NAMALWA (cell line): Measurements from ENCODE around the gene TEX11.
"Not testable (repeated sequence)": the region's sequence is repeated elsewhere in the genome, so short reads cannot be mapped to it uniquely, and the experiment has no call there.

ENCODE experiments used
- DNase-seq: peaks from one replicate; pipeline ENCODE4 v3.0.0-alpha.2; 2015; ENCODE audit warnings: low spot score

Gene TEX11

DNA sequence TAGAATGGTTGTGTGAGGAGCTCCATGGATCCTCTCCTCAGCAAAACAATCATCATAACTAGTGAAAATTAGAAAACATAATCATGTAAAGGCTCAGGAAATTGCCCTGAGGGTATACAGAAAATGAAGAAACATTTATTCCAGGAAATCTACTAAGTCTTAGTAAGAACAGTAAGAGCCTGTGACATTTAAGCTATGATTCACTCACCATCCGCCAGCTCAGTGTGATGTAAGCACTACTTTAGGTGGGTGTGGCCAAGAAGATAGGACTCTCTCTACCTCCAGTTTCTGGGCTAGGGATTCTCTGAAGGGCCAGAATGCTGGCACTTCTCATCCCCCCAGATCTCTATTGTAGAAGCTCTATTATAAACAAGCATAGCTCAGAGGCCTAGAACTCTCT is 316.4 kb downstream of the TEX11 start:
- no peak for DNase-seq

DNA sequence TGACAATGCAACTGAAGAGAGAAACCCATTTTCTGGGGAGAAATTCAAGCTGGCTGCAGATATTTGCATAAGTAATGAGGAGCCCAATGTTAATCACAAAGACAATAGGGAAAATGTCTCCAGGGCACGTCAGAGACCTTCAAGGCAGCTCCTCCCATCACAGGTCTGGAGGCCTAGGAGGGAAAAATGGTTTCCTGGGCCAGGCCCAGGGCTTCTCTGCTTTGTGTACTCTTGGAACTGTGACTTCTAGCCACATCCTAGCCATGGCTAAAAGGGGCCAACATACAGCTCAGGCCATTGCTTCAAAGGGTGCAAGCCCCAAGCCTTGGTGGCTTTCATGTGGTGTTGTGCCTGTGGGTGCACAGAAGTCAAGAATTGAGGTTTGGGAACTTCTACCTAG is 321.4 kb downstream of the TEX11 start:
- not testable (repeated sequence) for DNase-seq

DNA sequence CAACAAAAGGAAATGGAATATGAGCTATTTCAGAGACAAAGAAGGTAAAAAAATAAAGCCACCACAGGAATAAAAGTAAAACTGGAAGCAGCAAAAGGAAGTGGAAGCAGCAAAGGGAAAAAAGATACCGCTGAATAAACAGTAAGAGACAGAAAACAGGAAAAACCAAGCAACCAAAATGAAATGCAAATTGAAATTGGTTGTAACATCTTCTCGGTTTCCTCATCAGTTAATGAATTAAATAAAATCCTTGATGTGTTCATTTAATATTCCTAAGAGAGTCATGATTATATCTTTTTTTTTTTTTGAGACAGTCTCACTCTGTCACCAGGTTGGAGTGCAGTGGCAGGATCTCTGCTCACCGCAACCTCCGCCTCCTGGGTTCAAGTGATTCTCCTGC is 331.1 kb downstream of the TEX11 start:
- DNase-seq, result no peak

DNA sequence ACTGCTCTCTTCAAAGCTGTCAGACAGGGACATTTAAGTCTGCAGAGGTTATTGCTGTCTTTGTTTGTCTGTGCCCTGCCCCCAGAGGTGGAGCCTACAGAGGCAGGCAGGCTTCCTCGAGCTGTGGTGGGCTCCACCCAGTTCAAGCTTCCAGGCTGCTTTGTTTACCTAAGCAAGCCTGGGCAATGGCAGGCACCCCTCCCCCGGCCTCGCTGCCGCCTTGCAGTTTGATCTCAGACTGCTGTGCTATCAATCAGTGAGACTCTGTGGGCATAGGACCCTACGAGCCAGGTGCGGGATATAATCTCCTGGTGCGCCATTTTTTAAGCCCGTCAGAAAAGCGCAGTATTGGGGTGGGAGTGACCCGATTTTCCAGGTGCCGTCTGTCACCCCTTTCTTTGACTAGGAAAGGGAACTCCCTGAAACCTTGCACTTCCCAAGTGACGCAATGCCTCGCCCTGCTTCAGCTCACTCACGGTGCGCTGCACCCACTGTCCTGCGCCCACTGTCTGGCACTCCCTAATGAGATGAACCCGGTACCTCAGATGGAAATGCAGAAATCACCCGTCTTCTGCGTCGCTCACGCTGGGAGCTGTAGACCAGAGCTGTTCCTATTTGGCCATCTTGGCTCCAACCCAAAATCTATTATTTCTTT is 338.5 kb downstream of the TEX11 start:
- not testable (repeated sequence) for DNase-seq

DNA sequence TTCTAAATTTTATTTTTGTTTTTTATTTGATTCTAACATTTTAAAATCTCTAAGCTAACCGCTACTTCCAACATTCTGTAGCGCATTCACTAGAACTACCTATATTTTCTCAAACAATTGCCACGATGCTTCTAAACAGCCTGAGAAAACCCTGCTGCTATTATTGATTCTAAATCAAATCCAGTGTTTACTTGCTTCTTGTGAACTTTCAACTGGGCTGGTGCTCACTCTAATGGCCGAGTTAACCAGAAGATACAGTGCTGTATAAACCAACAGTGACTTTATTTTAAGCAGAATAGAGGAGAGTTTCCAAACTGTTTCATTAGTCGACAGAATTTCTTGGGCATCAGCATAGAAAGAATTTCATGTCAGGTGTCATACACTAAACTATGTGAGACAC is 353.6 kb downstream of the TEX11 start:
- no peak for DNase-seq

DNA sequence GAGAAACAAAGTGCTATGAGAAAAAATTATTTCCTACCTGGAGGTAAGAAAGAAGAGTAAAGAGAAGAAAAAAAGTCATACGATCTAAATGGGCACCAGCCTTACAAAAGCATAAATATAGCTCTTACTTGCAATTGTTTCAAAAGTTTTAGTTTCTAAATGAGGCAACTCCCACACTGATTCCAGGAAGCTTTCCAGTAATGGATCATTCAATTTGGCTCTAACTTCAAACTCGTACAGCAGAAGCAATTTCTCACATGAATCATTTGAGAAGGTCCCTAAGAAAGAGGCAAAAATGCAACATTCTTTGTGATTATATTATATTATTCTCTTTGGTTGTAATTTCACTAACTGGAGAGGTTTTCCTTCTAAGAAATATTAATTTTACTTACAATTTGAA is 354.0 kb downstream of the TEX11 start:
- DNase-seq, result no peak

DNA sequence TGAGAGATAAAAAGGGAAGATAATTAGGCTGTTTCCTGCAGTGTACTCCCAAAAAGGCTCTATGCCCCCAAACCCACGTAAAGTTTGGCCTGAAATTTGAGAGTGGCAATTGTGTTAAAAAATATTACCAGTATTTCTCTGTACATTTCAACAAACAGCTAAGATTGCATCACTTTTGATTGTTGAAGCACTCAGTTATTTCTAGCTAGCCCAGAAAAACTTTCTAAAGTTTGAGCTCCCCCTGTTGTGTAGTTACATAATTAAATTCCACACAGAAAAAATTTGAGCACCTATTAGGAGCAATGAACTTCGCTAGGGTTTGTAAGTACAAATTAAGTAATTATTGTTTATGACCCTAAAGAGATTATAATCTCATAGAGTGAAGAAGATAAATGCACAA is 354.4 kb downstream of the TEX11 start:
- DNase-seq, result peak; percentile 41

DNA sequence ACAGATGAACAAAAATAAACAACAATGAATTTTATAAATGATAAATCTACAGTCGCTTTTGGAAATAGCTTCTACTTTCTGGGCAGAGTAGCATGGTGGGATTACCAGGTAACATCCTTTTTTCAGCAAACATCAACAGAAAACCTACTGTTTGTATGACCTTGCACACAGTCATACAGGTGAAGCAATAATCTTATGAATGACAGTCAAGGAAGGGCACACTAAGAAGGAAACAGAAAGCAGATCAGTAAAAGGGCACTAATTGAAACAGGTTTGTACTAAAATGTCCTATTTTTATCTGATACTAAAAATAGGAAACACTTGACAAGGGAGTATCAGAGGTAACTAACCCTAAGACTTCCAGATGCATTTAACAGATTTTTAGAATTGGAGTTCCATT is 355.0 kb downstream of the TEX11 start:
- DNase-seq, result peak; percentile 0

DNA sequence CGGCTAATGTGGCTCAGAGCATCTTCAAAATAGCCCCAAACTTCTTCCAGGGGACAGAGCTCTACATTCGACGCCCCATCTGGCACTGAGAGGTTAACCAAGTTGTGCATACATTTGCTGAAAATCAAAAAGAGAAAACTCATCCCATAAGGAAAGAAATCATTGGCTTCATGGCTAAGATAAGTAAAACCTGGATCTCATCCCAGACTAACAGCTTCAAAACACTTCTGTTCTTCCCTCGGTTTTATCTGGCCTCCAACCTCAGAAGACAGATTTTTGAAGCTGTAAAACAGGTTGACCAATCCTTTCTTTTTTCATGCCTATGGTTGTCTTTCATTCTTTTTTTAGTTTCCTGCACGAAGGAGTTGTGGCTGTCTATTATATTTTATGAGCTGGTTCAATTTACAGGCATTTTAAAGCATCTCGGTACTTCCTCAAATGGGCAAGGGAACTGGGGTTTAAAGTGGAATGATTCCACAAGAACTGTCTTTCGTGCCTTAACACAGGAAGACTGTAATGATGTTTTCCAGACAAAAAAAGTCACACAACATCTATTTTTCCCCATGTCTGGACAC is 356.3 kb downstream of the TEX11 start:
- no peak for DNase-seq

DNA sequence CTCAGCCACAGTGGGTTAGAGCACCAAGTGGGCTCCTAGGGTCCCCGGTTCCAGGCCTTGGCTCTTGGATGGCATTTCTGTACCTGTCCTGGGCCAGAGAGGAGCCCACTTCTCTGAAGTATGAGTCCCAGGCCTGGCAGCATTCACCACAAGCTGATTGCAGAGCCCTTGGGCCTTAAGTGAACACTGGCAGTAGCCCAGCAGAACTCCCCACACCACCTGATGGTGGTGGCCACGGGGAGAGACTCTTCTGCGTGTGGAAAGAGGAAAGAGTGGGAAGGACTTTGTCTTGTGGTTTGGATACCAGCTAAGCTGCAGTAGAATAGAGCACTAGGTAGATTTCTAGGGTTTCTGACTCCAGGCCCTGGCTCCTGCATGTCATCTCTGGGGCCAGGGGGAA is 359.1 kb downstream of the TEX11 start:
- no peak for DNase-seq

DNA sequence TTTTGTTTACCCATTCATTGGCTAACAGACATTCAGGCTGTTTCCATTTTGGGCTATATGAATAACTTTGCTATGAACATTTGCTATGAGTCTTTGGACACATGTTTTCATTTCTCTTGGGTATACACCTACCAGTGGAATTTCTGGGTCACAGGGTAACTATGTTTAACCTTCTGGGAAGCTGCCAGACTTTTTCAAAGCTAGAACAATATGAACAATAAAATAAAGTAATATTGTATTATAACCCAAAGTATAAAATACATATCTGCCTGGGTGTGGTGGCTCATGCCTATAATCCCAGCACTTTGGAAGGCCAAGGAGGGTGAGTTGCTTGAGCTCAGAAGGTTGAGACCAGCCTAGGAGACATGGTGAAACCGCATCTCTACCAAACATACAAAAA is 373.3 kb downstream of the TEX11 start:
- DNase-seq, result no peak

DNA sequence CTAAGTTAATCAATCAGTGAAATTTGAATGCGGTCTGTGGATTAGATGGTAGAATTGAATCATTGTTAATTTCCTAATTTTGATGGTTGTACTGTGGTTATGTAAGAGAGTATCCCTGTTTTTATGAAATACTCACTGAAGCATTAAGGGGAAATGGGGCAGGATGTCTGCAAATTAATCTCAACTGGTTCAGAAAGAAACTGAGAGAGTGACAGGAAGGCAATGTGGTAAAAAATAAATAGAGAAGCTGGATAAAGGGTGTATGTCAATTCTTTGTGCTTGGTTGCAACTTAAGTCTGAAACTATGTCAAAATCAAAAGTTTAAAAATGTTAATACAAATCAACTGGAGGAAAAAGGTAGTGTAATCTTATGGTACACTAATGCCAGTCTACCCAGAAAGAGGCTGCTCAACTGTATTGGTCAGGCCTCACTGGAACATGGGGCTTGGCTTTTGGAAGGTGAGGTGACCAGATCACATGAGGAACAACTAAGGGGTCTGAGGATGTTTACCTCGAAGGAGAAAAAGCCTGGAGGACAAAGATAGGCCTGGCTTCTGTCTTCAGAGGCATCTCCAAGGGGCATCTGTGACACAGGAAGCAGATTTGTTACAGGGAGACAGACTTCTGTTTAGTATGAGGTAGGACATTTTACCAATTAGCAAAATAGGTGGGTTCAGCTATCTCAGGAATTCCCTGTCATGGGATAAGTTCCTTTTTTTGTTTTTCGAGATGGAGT is 380.7 kb downstream of the TEX11 start:
- no peak for DNase-seq

DNA sequence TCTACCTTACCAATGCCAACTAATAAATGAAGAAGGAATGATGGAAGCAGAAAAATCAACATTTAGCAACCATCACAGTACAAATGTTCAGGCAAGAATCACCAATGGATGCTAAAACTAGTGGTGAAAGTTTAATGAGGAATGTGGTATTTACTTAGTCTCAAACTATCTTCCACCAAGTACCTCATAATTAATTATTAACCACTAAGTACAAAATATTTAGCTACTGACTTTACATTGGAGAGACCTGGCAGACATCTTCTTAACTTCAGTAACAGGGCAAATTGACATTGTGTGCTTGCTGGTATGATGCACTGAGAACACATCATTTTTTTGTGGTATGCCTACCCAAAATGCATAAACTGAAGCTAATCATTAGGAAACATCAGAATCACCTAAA is 381.5 kb downstream of the TEX11 start:
- no peak for DNase-seq

DNA sequence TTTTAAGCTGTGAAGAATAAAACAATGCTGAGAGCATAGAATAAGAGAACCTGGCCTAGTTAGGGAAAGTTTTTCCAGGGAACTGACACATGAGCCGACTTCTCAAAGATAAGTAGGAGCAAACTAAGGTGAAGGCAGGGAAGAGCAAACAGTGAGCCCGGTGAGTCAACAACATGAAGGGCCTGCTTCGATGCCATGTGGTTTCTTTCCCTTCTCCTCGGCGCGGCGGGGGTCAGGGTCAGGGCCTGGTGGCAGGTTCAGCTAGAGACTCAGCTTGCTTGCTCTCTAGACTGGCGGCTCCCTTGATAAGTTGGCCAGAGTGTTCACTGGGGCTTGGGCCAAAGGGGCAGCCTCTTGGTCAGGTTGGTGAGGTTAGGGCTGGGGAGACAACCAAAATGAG is 382.8 kb downstream of the TEX11 start:
- DNase-seq, result no peak

DNA sequence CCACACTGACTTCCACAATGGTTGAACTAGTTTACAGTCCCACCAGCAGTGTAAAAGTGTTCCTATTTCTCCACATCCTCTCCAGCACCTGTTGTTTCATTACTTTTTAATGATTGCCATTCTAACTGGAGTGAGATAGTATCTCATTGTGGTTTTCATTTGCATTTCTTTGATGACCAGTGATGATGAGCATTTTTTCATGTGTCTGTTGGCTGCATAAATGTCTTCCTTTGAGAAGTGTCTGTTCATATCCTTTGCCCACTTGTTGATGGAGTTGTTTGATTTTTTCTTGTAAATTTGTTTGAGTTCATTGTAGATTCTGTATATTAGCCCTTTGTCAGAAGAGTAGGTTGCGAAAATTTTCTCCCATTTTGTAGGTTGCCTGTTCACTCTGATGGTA is 392.8 kb downstream of the TEX11 start:
- DNase-seq, result not testable (repeated sequence)

DNA sequence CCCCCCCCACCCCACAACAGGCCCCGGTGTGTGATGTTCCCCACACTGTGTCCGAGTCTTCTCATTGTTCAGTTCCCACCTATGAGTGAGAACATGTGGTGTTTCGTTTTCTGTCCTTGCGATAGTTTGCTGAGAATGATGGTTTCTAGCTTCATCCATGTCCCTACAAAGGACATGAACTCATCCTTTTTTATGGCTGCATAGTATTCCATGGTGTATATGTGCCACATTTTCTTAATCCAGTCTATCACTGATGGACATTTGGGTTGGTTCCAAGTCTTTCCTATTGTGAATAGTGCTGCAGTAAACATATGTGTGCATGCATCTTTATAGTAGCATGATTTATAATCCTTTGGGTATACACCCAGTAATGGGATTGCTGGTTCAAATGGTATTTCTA is 393.2 kb downstream of the TEX11 start:
- not testable (repeated sequence) for DNase-seq

DNA sequence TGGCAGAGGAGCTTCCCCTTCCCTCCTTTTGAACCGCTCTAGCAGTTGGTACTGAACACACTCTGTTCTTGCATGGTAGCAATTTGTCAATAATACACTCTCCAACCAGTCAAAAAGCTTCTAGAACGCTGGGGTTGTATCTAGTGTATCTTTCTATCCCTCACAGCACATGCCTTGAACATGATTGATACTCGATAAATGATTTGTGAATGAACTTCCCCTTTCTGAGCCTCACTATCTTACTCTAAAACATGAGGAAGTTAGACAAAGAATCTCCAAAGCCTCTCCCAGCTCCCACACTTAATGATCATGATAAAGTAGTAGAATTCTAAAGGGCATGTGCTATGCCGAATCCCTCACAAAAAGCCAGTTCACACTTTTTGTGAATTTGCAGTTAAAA is 399.4 kb downstream of the TEX11 start:
- DNase-seq, result no peak

DNA sequence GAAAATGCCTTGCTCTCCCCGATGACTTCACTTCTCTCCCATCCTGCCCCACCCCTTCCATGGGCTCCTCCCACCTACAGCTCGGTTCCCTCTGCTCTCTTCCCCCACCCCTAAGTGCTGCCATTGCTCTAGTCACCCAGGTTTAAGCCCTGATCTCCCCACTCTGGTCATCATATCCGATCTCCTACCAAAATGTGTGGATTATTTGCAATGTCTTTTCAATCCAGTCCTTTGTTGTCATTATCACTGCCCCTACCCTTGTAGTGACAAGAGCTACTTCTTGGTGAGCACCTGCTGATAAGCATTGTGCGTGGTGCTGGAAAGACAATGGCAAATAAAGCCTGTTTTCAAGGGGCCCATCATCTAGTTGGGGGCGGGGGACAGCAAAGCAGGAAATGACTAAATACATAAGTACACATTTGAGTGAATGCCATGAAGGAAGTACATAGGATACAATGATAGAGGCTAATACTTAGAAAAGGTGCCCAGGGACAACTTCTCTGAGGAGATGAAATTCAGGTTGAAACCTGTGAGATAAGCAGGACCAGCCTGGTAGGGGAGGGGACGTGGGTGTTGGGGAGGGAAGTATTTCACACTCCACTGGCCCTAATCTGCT is 400.1 kb downstream of the TEX11 start:
- DNase-seq, result no peak

DNA sequence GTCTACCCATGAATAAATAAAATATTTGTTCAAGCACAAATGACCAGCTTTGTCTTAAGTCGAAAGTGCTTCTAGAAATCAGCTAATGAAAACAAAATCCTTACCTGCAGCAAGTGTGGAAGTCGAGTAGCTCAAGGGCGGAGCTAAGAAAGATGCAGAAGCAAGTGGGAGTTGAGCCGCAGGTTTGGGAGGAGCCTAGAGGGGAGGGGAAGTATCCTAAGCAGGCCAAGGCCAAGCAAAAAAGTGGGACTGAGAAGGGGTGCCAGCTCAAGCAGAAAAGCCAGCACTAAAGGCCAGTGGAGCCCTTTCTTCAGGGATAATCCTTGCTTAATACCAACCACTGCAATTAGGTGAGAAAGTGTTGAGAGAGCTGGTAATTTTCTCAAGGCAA is 403.1 kb downstream of the TEX11 start:
- no peak for DNase-seq

DNA sequence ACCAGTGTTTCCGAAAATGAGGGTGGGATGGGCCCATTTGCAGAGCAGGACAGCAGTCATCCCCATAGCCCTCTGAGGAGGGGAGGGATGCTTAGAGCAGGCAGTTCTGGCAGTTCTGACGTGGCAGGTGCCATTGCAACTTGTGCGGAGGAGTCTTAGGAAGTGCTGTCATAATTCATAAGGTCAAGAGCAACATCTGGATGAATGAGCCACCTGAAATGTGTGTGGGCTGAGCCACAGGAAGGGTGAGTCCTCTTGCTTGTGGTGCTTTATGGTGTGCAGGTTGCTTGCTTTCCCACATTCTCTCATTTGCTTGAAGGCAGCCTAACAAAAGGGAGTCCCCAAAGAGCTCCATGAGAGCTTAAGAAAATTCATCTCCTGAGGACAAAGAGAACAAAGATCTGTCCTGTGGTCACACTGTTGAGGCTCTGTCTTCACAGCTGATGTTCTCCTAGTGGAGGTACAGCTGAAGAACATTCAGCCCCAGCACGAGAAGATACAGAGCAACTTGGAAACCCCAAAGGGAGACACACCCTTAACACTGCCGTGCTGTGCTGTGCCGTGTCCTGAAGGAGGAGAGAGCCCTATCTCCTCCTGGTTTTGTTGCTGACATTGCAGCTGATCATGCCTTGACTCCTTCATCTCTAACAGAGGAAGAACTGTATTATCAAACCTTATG is 403.6 kb downstream of the TEX11 start:
- DNase-seq, result no peak

DNA sequence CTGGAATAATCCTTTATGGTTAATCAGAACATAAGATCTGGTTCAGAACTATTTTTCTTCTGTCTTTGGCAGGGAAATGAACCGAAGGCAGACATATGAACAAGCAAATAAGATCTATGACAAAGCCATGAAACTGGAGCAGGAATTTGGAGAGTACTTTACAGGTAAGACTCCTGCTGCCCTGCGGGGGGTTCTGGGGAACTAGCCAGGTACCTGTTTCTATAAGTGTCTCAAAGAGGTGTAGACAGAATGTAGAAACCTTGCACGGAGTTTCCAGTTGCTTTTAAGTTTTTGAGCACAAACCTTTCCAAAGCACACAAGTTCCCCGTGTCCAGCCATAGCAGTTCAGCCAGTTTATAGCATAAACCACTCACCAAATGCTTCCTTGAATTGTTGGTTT is 407.7 kb downstream of the TEX11 start:
- DNase-seq, result no peak

DNA sequence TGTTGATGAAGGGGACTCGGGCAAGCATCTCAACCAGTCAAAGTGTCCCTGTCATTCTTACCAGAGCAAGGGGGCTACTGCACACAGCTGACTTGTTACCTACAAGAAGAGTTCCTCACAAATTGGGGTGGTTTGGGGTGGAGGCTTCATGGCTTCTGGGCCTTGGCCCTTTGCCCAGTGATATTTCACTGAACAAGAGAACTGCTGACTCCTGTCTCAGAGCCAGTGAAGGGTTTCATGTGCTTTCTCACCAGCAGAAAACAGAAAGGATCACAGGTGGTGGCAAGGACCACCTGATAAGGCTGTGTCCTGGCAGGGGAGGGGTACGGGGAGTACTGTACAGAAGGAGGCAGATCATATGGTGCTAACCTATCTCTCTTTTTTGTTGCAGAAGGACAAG is 410.4 kb downstream of the TEX11 start:
- no peak for DNase-seq

DNA sequence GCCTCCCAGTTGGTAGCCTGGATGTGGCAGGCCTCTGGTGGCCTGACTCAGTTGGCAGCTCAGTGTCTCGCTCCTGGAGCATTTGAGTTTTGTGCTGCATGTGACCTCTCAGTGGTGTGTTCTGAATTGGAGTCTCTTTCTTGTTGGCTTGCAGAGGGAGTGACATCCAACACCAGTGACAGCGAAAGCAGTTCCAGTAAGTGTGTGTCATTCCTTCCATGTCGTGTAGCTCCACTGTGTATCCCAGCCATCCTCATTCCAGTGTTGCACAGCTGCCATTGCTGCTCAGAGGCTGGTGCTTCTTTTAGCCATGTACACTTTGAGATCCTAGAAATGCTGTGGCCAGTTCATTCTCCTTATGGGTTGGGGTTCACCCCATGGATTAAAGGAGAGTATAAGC is 411.5 kb downstream of the TEX11 start:
- DNase-seq, result no peak
